ELF-1 (cell line): ENCODE data around the gene FIBP.
A peak's percentile ranks its signal among the peaks of the same experiment; 100 is the strongest.

Experiments
- DNase-seq: peaks from one replicate; pipeline ENCODE4 v3.0.0-alpha.2; 2016; ENCODE audit warnings: low read depth, low spot score

FIBP gene

DNA sequence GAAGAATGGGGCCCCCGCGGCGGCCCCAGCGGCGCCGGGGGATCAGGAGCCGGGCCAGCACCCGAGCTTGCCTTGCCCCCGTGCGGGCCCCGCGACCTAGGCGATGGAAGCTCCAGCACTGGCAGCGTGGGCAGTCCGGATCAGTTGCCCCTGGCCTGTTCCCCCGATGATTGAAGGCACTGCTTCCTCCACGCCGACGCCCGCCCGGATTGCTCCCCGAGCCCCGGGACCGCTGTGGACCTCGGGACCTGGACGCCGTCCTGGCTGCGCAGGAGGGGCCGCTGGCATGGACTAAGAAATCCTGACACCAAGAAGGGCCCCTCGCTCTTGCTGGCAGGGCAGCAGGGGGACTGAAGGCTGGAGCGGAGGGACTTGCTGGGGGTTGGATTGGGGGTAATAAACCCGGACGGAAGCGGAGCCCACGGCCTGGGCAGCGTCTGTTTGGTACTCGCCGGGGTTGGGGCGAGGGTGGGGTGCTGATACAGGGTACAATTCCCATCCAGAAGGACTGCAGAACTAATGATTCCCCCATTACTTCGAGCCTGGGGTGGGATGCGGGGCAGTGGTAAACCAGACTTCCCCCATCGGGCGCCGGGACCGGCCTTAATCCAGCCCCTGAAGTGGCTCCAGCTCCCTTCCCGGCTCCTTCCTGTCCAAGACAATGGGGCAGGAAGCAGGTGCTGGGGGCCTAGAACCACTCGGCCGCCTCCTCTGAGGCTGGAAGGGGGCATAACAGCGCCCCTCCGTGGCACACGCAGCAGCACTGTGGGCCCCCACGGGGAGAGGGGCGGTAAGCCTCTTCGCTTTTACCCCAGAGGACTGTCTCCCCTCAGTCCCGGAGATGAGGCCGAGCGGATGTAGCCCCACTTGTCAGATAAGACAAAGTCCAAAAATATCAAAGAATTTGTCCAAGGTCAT, 3.2 kb upstream of the FIBP start:
- DNase-seq = no peak

DNA sequence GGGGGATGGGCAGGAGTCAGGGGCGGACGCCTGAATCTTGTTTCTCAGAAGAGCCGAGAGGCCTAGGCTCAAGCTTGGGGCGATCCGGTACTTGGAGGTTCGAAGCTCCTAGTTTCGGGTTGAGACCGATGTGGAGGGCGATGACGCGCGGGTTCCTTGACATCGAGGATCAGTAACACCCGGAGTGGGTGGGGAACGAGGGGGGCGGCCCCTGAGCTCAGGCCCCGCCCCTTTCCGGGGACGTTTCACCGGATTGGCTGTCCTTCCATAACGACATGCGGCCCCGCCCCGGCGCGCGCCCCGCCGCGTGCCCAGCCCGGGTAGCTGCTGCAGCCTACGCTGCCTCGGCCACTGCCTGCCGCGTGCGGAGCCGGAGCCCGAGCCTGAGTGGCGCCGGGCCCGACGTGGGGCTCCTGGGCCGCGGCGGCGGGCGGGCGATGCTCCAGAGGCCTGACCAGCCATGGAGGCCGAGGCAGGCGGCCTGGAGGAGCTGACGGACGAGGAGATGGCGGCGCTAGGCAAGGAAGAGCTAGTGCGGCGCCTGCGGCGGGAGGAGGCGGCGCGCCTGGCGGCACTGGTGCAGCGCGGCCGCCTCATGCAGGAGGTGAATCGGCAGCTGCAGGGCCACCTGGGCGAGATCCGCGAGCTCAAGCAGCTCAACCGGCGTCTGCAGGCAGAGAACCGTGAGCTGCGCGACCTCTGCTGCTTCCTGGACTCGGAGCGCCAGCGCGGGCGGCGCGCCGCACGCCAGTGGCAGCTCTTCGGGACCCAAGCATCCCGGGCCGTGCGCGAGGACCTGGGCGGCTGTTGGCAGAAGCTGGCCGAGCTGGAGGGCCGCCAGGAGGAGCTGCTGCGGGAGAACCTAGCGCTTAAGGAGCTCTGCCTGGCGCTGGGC, 2.3 kb upstream of the FIBP start, which contains the start of gene CCDC85B:
Gene CCDC85B, plus strand, starts transcription at position 350 of the 895 bp plus-strand sequence. Its CDS starts 111 bp downstream, at position 461.
- peak; percentile 96 for DNase-seq

DNA sequence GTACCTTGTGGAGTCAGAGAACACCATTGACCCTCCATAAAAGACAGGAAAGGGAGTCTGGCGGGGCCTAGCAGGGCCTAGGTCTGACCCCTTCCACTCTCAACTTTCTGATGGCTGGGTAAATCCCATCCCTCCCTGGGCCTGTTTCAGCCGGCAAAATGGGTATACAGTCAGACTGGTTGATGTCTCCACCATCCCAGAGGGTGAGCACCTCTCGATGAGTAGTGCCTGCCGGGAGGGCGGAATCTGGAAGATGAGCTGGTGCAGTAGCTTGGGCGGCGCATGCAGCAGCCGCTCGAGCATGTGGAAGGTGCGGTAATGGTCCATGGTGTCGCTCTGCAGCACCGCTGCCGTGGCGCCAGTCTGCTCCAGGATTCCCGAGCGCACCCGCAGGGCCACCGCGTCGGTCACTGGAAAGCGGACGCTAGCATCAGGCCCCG, 528 bp downstream of the FIBP start:
- no peak for DNase-seq

DNA sequence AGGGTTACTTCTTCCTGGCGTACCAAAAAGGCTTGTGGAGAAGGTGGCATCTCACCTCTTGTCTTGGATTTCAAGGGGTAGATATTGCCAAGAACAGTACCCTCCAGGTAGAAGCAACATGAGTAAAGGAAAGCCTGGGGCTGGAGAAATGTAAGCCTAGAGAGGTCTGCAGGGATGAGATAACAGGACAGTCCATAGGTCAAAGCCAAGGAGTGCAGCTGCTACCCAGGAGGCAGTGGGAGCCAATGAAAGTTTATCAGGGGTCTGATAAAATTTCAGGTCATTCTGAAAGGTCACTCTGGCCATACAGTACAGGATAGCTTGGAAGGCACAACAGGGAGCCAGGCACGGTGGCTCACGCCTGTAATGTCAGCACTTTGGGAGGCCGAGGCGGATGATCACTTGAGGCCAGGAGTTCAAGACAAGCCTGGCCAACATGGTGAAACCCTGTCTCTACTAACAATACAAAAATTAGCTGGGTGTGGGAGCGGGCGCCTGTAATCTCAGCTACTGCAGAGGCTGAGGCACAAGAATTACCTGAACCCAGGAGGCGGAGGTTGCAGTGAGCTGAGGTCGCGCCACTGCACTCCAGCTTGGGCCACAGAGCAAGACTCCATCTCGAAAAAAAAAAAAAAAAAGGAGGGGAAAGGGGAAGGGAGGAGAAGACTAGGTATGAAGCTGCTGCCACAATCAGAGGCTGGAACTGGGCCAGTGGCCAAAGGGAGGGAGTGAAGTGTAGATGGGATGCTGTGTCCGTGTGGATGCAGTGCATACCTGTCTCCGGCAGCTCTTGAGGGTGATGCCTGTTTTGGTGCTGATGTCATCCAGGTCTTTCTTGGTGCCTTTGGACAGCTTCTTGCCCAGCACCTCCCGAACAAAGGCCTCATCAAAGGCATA, 1.2 kb downstream of the FIBP start:
- DNase-seq = no peak

DNA sequence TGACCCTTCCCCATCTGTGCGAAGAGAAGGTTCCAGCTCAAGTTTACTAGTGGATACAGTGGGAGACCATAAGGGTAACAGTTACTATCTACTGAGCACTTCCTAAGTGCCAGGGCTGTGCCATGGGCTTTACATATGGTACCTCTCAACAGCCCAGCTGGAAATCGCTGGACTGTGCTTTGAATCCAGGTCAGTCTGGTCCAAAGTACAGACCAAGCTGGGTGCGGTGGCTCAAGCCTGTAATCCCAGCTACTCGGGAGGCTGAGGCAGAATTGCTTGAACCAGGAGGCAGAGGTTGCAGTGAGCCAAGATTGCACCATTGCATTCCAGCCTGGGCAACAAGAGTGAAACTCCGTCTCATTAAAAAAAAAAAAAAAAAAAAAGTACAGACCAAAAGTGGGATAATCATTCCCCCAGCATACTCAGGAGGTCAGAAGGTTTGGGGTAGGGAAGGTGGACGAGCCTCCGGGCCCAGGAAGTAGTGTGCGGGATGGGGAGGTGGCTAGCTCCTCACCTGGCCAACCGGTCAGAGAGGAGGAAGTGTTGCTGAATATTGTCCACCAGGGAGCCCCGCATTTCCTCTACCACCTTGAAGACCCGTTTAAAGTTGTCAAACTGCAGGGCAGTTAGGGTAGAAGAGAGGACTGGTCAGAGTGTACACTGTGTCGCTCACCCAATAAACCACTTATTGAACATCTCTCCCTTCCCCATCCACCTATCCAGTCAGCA, 2.3 kb downstream of the FIBP start:
- DNase-seq = no peak

DNA sequence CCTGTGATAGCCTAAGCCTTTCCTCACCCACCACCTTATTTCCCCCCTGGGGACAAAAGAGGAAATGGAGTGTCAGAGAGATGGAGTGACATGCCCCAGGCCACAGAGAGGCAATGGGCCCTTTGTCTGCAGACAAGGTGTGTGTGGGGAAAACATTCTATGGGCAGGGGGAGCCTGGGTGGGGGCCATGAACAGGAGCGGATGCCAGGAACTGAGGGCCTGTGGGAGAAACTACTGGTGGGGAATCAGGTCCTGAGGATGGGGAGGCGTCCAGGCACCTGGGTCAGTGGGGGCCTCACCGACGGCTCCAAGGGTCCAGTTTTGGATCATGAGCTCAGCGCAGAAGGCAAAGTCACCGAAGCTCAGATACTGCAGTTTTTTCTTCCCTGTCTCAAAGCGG, 3.0 kb downstream of the FIBP start:
- no peak for DNase-seq

DNA sequence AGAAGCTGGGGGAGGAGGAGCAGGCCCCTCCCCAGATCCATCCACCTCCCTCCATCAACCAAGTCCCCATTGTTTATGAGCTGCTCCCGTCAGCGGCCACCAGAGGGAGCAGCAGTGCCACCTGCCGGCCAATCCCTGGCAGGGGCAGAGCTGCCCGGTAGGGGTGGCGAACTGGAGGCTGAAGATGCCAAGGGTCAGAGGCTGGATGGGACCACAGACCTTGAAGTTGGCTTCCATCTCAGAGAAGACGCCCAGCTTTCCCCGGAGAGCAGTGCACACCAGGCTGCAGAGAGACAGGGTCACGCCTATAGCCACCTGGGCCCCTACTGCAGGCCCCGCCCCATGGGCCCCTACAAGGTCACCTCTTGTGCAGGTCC, 3.6 kb downstream of the FIBP start:
- DNase-seq = peak; percentile 85

DNA sequence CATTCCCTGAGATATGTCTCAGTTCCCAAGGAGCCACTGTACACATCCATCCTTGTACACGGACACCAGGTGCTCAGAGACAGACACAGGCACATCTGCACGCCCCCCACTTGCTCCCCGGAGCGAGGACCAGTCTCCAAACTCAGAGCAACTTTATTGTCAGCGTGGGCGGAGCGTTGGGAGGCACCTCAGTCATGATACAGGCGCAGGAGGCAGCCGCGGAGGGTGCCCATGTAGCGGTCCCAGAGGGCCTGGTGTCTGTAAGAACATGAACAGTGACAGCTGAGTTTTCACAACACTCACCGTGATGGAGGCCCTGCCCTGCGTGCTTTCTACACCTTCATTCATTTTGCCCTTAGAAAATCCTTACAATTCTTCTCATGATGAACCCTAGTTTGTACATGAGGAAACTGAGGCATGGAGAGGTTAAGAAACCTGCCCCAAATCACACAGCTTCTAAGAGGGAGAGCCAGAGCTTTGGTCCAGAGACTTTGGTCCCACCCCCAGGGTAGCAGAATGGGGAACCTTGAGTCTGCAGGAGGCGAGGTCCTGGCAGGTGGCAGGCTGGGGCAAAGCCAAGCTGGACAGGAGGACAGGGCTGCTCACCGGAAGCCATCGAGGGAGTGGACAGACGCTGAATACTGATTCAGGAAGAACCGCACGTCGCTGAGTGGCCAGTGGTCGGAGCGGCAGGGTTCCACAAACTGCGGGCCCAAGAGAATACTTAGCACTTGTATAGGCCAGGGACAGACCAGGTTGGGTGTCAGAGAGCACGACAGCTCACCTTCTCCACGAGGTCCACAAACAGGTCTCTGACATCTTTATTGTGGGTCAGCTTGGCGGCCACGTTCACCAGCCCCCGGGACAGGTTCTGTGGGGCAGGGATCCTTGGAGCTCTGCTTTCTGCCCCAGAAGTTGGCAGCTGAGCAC, 4.2 kb downstream of the FIBP start:
- DNase-seq = no peak

DNA sequence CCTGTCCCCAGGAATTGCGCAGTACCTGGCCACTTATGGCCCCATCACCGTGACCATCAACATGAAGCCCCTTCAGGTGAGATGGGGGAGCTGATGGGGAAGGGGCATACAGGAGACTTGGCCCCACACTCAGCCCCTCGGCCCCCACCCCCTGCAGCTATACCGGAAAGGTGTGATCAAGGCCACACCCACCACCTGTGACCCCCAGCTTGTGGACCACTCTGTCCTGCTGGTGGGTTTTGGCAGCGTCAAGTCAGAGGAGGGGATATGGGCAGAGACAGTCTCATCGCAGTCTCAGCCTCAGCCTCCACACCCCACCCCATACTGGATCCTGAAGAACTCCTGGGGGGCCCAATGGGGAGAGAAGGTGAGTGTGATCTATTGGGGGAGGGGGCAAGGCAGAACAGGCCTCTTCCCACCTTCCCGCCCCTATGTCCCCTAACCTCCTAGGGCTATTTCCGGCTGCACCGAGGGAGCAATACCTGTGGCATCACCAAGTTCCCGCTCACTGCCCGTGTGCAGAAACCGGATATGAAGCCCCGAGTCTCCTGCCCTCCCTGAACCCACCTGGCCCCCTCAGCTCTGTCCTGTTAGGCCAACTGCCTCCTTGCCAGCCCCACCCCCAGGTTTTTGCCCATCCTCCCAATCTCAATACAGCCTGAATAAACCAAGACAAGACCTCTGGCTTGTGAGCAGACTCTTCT, 5.1 kb downstream of the FIBP start:
- DNase-seq = no peak

DNA sequence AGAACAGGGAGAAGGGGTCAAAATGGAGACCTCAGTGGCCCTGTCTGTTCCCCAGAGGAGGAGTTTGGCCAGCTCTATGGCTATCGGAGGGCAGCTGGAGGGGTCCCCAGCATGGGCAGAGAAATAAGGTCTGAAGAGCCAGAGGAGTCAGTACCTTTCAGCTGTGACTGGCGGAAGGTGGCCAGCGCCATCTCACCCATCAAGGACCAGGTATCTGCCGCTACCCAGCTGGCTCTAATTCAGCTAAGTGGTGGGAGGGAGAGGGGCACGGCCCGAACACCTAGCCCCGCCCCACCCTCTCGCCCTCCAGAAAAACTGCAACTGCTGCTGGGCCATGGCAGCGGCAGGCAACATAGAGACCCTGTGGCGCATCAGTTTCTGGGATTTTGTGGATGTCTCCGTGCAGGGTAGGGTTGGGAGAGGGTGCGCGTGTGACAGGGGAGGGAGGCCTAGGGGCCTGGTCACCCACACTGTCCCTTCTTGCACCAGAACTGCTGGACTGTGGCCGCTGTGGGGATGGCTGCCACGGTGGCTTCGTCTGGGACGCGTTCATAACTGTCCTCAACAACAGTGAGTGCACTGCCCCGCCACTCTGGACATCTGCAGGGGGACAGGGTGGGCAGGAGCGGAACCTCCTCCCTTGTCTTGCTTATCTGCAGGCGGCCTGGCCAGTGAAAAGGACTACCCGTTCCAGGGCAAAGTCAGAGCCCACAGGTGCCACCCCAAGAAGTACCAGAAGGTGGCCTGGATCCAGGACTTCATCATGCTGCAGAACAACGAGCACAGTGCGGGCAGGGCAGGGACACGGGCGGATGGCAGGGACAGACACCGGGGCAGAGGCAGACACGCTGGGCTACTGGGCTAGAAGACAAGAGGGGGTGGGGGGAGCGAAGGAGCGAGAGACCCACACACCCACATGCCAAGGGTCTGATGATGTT, 5.9 kb downstream of the FIBP start:
- DNase-seq = no peak

DNA sequence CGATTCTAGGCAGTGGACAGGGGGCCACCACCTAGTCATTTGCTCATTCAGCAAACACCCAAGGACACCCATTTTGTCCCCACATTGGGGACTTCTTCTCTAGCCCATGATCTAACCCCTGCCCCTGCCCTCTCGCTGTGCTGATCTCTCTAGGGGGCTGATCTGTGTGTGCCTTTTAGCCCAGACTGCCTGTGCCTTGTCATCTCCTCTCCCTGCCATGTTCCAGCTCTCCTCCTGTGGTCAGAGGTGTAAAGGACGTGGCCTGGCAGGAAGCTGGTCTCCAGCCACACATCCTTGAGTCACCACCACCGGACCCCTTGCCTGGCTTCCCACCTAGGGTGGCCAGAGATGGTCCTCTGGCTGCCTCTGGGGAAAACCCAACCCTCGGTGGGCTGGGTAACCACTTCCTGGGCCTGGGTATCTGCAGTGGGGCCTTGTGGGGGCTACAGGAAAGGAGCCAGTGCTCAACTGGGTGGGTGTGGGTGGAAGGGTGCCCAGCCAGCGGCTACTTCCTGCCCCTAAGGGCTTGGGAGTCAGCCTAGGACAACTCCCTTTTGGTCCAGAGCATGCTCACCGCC, 7.3 kb downstream of the FIBP start:
- DNase-seq = no peak

DNA sequence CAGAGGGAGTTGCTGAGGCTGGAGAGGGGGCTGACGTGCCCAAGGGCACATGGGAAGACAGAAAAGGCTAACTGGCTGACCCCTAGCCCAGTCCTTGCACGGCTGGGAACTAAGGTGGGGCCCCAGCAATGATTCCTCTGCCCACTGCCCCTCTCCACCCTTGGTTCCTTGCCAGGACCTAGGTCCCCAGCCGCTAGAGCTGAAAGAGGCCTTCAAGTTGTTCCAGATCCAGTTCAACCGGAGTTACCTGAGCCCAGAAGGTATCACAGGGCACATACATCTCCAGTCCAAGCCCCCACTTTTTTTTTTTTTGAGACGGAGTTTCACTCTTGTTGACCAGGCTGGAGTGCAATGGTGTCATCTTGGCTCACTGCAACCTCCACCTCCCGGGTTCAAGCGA, 8.2 kb downstream of the FIBP start:
- no peak for DNase-seq

DNA sequence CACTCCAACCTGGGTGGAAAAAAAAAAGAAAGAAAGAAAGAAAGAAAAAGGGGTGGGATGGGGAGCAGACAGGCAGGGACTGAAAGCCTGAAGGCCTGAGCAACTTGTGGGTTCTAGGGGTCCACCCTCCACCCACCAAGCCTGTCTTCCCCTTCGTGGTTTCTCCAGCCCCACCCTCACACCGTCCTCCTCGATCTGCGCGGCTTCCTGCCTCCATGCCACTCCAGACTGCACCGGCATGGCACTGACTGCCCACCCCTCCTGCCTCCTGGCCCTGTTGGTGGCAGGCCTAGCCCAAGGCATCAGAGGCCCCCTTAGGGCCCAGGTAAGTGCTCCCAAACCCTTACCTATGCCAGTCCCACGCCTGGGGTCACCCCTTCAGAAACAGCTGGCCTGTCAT, 8.7 kb downstream of the FIBP start, which contains the start of gene CTSW:
Gene CTSW, plus strand, starts transcription at position 221 of the 400 bp plus-strand sequence. Its CDS starts 18 bp downstream, at position 239.
- no peak for DNase-seq

DNA sequence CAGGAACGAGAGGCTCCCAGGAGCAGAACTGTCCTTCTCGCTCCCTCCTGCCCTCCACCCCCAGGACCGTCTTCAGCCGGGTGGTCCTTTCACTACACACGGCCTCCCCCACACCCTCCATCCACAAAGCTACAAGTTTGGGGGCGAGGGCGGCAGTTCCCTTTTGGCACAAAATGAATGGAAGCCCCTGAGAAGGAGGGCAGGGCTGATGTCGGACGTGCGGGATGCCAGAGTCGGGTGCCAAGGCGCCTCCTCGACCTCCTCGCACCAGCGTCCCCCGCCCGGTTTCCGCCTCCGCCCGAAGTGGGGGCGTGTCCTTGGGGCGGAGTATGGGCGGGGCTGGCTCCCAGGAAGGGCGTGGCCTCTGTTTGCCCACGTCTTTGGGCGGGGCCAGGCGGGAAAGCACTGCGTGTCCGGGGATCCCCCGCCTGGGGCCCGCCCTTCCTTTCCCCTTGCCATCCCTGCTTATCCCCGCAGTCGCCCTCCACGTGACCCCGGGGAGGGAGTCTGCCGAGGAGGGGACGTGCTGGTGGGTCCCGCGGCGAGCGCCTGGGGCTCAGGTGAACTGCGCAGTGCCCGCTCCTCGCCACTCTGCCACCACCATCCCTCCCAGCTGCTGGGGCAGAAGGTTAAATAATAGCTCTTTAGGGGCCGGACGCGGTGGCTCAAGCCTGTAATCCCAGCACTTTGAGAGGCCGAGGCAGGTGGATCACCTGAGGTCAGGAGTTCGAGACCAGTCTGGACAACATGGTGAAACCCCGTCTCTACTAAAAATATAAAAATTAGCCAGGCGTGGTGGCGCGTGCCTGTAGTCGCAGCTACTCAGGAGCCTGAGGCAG, 14.7 kb downstream of the FIBP start:
- peak; percentile 96 for DNase-seq

DNA sequence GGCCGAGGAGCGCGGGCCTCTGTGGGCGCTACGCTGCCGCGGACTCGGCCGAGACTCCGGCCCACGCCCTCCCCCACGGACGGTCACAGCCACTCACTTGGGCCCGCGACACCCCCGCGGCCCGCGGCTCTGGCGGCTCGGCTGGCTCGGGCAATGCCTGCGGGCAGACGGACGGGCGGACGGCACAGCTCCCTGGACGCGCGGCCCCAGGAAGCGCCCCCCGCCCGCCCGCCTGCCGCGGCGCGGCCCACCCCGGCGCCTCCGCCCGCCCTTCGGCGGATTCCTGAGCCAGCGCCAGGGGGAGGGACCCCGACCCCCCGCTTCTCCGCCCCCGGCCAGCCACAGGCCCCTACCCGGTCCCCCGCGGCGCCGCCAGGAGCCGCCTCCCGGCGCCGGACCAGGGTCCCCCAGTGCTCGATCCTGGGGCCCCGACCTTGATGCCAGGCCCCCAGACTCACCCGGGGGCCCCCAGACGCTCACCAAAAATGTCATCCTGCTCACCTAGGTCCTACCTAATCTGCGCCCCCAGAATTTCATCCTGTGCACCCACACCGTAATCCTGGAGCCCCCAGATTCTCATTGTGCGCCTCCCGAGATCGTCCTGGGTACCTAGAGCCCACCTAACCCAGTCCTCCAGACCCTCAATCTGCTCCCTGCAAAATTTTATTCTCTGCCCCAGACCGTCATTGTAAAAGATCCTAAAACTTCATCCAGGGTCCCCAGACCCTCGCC, 15.5 kb downstream of the FIBP start, which contains the start of gene EFEMP2:
Gene EFEMP2, minus strand, starts transcription at position 215 of the 732 bp plus-strand sequence. CDS start 446 bp downstream, outside the sequence.
- peak; percentile 9 for DNase-seq
